Muscle of leg (tissue), 11 donors: ENCODE results near the gene RCBTB2. TPM values are rescaled to one million over a fixed set of nuclear protein-coding genes. Genes with fewer than 3 reads are reported as not detected.
A peak's percentile ranks its signal among the peaks of the same experiment; 100 is the strongest.

Experiments used
- DNase-seq: peaks from one replicate; pipeline ENCODE4 v3.0.0; 2013
- H3K27ac ChIP-seq: one replicate; pipeline ENCODE4 v1.5.1; 2013; ENCODE audit warnings: mild to moderate bottlenecking, low read length, control low read depth
- H3K27me3 ChIP-seq: one replicate; pipeline ENCODE4 v1.6.1; 2013; ENCODE audit warnings: low read length; ENCODE audit not compliant: control insufficient read depth, insufficient read depth
- H3K36me3 ChIP-seq: one replicate; pipeline ENCODE4 v1.6.1; 2013; ENCODE audit warnings: low read length; ENCODE audit not compliant: control insufficient read depth, insufficient read depth
- H3K4me1 ChIP-seq: one replicate; pipeline ENCODE4 v1.6.1; 2013; ENCODE audit warnings: low read length; ENCODE audit not compliant: control insufficient read depth, insufficient read depth
- H3K4me3 ChIP-seq: one replicate; pipeline ENCODE4 v1.5.1; 2013; ENCODE audit warnings: low read length, control low read depth
- H3K9me3 ChIP-seq: replicated peaks from 2 replicates; pipeline ENCODE4 v1.6.1; 2013; ENCODE audit warnings: low read depth, low read length; ENCODE audit not compliant: control insufficient read depth
- WGBS: methylation state at CpG from one replicate; pipeline ENCODE4 v1.1.5; 2013; ENCODE audit warnings: missing lambda C conversion rate; ENCODE audit not compliant: insufficient coverage; 5-methylcytosine and 5-hydroxymethylcytosine counted together
- polyA plus RNA-seq, 8 donors: library from polyadenylated mRNA; unstranded; fragments of 120-200 nt; gene quantifications; one replicate each; pipeline versions ENCODE4 v1.2.1 to v1.2.3, GENCODE V29; 2013; ENCODE audit warnings: inconsistent platforms in 1 of 8, low replicate concordance in 1 of 8; ENCODE audit not compliant: insufficient read length in 8 of 8, insufficient read depth in 1 of 8
- total RNA-seq: library from RNA; stranded (reverse); fragments of 120-200 nt; gene quantifications from one replicate; pipeline ENCODE4 v1.2.4, GENCODE V29; 2013

The RCBTB2 gene
- total and polyA plus RNA-seq, 9 donors, result 21.1 to 32.7 (median 23.9) TPM

DNA sequence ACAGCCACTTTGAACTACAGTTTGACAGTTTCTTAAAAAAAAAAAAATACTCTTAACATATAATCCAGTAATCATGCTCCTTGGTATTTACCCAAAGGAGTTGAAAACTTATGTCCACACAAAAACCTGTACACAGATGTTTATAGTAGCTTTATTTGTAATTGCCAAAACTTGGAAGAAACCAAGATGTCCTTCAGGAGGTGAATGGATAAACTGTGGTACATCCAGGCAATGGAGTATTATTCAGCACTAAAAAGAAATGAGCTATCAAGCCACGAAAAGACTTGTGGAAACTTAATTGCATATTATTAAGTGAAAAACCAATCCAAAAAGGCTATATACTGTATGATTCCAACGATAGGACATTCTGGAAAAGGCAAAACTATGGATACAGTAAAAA, 44.9 kb downstream of the RCBTB2 start:
- H3K27ac ChIP-seq, result no peak overlapping the region
- H3K4me3 ChIP-seq, result no peak overlapping the region
- H3K27me3 ChIP-seq, result no peaks in the 10 kb centered on the region
- DNase-seq, result no peak
- H3K4me1 ChIP-seq, result peaks cover 3% of the 10 kb centered on the region
- WGBS, result no CpG with 5 or more reads among the region's 2 CpGs
- H3K9me3 ChIP-seq, result peaks cover 2% of the 10 kb centered on the region
- peaks cover 12% of the 10 kb centered on the region for H3K36me3 ChIP-seq

- 88% methylated on average over 4 of the region's 5 CpGs for WGBS
- no peak for DNase-seq
- peaks cover 2% of the 10 kb centered on the region for H3K9me3 ChIP-seq
- H3K4me3 ChIP-seq, result no peak overlapping the region
- no peaks in the 10 kb centered on the region for H3K27me3 ChIP-seq
- H3K27ac ChIP-seq, result no peak overlapping the region
- peaks cover under 1% of the 10 kb centered on the region for H3K4me1 ChIP-seq
- peaks cover 12% of the 10 kb centered on the region for H3K36me3 ChIP-seq
Observed at GRCh38 chr13:48486836-48487235, 46.0 kb downstream of the RCBTB2 start.

- DNase-seq, result peak; percentile 26
- peaks cover 12% of the 10 kb centered on the region for H3K36me3 ChIP-seq
Observed at GRCh38 chr13:48486362-48486761, 46.5 kb downstream of the RCBTB2 start.

GRCh38 chr13:48485432-48485831, 47.4 kb downstream of the RCBTB2 start:
- Histone ChIP-seq H3K9me3 (peaks cover 2% of the 10 kb centered on the region), H3K4me3 (no peak overlapping the region), H3K27ac (no peak overlapping the region), H3K27me3 (no peaks in the 10 kb centered on the region), H3K4me1 (no peaks in the 10 kb centered on the region), H3K36me3 (peaks cover 12% of the 10 kb centered on the region)
- DNase-seq, result no peak
- WGBS, result 100% methylated on average over 2 of the region's 3 CpGs

More at GRCh38 chr13:48486362-48486761, 46.5 kb downstream of the RCBTB2 start:
- no peak overlapping the region for H3K4me3 ChIP-seq
- H3K27ac ChIP-seq, result no peak overlapping the region
- H3K9me3 ChIP-seq, result peaks cover 2% of the 10 kb centered on the region
- no peaks in the 10 kb centered on the region for H3K27me3 ChIP-seq
- no peaks in the 10 kb centered on the region for H3K4me1 ChIP-seq

GRCh38 chr13:48483575-48483974, 49.3 kb downstream of the RCBTB2 start:
- H3K9me3 ChIP-seq, result peaks cover 2% of the 10 kb centered on the region
- H3K4me1 ChIP-seq, result no peaks in the 10 kb centered on the region
- H3K36me3 ChIP-seq, result peaks cover 13% of the 10 kb centered on the region
- no peak overlapping the region for H3K27ac ChIP-seq
- no peak overlapping the region for H3K4me3 ChIP-seq
- H3K27me3 ChIP-seq, result no peaks in the 10 kb centered on the region
- DNase-seq, result no peak
- WGBS, result 100% methylated on average over 2 of the region's 3 CpGs

DNA sequence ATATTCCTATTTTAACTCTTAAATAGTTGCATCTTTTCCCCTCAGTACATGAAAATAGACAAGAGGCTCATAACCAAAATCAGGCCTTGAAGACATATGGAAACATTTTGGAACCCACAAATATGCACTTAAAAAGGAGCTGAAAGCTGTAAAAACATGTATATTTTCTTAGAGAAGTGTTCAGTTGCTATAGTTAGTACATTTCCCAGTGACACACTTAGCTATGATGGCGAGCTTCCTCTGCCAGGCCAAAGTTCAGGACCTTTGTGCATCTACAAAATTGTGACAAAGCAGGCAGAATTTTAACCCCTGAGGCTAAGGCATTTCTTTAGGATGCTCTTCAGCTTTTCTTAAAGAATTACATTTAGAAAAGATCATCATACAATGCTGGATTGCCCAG, 54.5 kb downstream of the RCBTB2 start:
- WGBS, result no CpG with 5 or more reads among the region's 1 CpG
- Histone ChIP-seq H3K4me1 (no peaks in the 10 kb centered on the region), H3K9me3 (no peaks in the 10 kb centered on the region), H3K36me3 (peaks cover 18% of the 10 kb centered on the region), H3K4me3 (no peak overlapping the region), H3K27me3 (no peaks in the 10 kb centered on the region), H3K27ac (peak overlapping the region; percentile 65)
- peak; percentile 64 for DNase-seq

DNA sequence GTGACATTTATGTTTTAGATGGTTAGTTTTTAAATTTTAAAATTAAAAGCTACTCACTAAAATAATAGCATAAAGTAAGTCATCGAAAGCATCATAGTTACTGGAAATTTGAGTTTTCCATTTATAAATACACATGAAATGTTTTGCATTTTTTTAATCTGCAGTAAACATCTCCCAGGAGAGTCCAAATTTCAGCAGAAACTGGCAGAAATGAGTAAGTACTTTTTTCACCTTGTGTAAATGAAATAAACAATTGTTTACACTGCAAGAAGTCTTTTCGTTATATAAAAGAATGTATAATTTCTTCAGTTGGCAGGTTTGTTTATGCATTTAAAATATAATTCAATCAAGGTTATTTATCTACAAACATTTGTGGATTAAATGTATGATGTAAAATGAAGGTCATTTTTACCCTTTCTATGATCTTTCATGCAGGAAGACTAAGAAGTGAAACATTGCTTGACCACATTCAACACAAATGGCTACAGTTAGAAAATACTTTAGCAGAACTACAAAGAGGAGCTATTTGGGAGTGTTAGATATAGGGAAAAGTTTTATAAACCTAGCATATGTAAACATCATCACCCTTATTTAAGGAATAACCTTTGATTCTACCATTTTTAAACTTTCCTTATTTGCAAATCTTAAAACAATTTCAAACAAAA, 55.6 kb downstream of the RCBTB2 start:
- no peak overlapping the region for H3K27ac ChIP-seq
- H3K4me3 ChIP-seq, result no peak overlapping the region
- WGBS, result no CpG with 5 or more reads among the region's 2 CpGs
- H3K4me1 ChIP-seq, result no peaks in the 10 kb centered on the region
- peak; percentile 15 for DNase-seq
- H3K9me3 ChIP-seq, result no peaks in the 10 kb centered on the region
- peaks cover 18% of the 10 kb centered on the region for H3K36me3 ChIP-seq
- no peaks in the 10 kb centered on the region for H3K27me3 ChIP-seq

GRCh38 chr13:48476686-48477085, 56.2 kb downstream of the RCBTB2 start:
- peak; percentile 54 for DNase-seq
- Histone ChIP-seq H3K4me3 (no peak overlapping the region), H3K36me3 (peaks cover 18% of the 10 kb centered on the region), H3K9me3 (no peaks in the 10 kb centered on the region), H3K27me3 (no peaks in the 10 kb centered on the region), H3K4me1 (no peaks in the 10 kb centered on the region), H3K27ac (peak overlapping the region; percentile 11)
- no CpG with 5 or more reads among the region's 4 CpGs for WGBS

- Histone ChIP-seq H3K9me3 (no peaks in the 10 kb centered on the region), H3K4me1 (no peaks in the 10 kb centered on the region), H3K4me3 (no peak overlapping the region), H3K27ac (no peak overlapping the region), H3K36me3 (peaks cover 18% of the 10 kb centered on the region), H3K27me3 (no peaks in the 10 kb centered on the region)
- peak; percentile 56 for DNase-seq
Observed at GRCh38 chr13:48476215-48476614, 56.7 kb downstream of the RCBTB2 start.

DNA sequence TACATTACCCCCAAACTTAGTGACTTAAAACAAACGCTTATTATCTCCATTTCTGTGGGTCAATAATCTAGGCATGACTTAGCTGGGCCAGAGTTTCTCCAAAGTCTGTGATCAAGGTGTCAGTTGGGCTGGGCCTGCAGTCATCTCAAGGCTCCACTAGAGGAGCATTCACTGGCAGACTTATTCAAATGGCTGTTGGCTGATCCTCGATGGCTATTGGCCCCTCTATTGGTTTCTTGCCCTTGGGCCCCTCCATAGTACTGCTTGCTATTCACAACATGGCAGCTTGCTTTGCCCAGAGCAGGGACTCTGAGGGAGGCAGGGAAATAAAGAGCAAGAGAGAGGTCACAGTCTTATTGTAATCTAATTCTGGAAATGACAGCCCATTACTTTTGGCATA, 57.6 kb downstream of the RCBTB2 start:
- Histone ChIP-seq H3K9me3 (no peaks in the 10 kb centered on the region), H3K4me3 (no peak overlapping the region), H3K27me3 (no peaks in the 10 kb centered on the region), H3K27ac (no peak overlapping the region), H3K36me3 (peaks cover 18% of the 10 kb centered on the region), H3K4me1 (no peaks in the 10 kb centered on the region)
- DNase-seq, result no peak
- WGBS, result no CpG with 5 or more reads among the region's 2 CpGs
